ENCODE data around the gene SIGLEC5. TPM values are rescaled to one million over a fixed set of nuclear protein-coding genes. Genes with fewer than 3 reads are reported as not detected.

SIGLEC5 gene
- total and polyA plus RNA-seq, 4 donors: 0.42 to 0.70 TPM; not detected in 2

DNA sequence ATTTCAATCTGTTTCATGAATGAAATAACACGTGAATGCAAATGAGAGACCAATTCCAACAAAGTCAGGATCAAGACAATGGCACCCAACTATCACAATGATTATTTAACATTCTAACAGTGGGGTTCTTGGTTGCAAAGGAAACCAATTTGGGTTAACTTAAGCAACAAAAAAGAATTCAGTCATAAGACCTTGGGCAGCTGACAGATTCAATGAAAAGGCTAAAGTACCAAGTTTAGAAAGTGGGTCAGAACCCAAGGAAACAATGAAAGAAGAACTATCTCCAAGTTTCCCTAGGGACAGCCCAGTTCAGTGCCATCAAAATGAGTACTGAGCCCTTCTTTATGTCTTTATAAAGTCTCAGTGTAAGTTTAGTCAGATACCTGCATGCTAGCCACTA, 33.9 kb upstream of the SIGLEC5 start:
- H3K9me3 ChIP-seq (ENCODE audit: control insufficient read depth in 4 of 4, low read length in 3 of 4): peaks cover 0 to 2% (median 0%) of the 10 kb centered on the region in 4 donors
- no peak overlapping the region for H3K4me3 ChIP-seq (ENCODE audit: low read depth in 1 of 3, low read length in 3 of 3)
- H3K9ac ChIP-seq (ENCODE audit: low read depth in 1 of 2, low read length in 2 of 2): no peak overlapping the region
- DNase-seq (ENCODE audit: low spot score): no peak
- TF ChIP-seq, protein P1, sequence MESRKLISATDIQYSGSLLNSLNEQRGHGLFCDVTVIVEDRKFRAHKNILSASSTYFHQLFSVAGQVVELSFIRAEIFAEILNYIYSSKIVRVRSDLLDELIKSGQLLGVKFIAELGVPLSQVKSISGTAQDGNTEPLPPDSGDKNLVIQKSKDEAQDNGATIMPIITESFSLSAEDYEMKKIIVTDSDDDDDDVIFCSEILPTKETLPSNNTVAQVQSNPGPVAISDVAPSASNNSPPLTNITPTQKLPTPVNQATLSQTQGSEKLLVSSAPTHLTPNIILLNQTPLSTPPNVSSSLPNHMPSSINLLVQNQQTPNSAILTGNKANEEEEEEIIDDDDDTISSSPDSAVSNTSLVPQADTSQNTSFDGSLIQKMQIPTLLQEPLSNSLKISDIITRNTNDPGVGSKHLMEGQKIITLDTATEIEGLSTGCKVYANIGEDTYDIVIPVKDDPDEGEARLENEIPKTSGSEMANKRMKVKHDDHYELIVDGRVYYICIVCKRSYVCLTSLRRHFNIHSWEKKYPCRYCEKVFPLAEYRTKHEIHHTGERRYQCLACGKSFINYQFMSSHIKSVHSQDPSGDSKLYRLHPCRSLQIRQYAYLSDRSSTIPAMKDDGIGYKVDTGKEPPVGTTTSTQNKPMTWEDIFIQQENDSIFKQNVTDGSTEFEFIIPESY (IDR thresholded peaks at IDR 0.05): no peak
- TF ChIP-seq, protein P2, sequence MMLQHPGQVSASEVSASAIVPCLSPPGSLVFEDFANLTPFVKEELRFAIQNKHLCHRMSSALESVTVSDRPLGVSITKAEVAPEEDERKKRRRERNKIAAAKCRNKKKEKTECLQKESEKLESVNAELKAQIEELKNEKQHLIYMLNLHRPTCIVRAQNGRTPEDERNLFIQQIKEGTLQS (IDR thresholded peaks at IDR 0.05): no peak
- TF ChIP-seq RAD21 (IDR thresholded peaks at IDR 0.05) (no peak), HNF4G (IDR thresholded peaks at IDR 0.05) (no peak), EGR1 (IDR thresholded peaks at IDR 0.05; ENCODE audit: low read depth in 2 of 2) (no peak), FOXA2 (IDR thresholded peaks at IDR 0.05) (no peak), FOXA1 (IDR thresholded peaks at IDR 0.05) (no peak), SP1 (IDR thresholded peaks at IDR 0.05) (no peak), RXRA (IDR thresholded peaks at IDR 0.05) (no peak), YY1 (IDR thresholded peaks at IDR 0.05) (no peak), TAF1 (conservative IDR thresholded peaks at IDR 0.05) (no peak), NR2F2 (IDR thresholded peaks at IDR 0.05) (no peak), HNF4A (conservative IDR thresholded peaks at IDR 0.05) (no peak)
- TF ChIP-seq, protein P3, sequence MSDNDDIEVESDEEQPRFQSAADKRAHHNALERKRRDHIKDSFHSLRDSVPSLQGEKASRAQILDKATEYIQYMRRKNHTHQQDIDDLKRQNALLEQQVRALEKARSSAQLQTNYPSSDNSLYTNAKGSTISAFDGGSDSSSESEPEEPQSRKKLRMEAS (IDR thresholded peaks at IDR 0.05): no peak
- TF ChIP-seq, protein P4, sequence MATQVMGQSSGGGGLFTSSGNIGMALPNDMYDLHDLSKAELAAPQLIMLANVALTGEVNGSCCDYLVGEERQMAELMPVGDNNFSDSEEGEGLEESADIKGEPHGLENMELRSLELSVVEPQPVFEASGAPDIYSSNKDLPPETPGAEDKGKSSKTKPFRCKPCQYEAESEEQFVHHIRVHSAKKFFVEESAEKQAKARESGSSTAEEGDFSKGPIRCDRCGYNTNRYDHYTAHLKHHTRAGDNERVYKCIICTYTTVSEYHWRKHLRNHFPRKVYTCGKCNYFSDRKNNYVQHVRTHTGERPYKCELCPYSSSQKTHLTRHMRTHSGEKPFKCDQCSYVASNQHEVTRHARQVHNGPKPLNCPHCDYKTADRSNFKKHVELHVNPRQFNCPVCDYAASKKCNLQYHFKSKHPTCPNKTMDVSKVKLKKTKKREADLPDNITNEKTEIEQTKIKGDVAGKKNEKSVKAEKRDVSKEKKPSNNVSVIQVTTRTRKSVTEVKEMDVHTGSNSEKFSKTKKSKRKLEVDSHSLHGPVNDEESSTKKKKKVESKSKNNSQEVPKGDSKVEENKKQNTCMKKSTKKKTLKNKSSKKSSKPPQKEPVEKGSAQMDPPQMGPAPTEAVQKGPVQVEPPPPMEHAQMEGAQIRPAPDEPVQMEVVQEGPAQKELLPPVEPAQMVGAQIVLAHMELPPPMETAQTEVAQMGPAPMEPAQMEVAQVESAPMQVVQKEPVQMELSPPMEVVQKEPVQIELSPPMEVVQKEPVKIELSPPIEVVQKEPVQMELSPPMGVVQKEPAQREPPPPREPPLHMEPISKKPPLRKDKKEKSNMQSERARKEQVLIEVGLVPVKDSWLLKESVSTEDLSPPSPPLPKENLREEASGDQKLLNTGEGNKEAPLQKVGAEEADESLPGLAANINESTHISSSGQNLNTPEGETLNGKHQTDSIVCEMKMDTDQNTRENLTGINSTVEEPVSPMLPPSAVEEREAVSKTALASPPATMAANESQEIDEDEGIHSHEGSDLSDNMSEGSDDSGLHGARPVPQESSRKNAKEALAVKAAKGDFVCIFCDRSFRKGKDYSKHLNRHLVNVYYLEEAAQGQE (IDR thresholded peaks at IDR 0.05): no peak
- TF ChIP-seq, protein P5, sequence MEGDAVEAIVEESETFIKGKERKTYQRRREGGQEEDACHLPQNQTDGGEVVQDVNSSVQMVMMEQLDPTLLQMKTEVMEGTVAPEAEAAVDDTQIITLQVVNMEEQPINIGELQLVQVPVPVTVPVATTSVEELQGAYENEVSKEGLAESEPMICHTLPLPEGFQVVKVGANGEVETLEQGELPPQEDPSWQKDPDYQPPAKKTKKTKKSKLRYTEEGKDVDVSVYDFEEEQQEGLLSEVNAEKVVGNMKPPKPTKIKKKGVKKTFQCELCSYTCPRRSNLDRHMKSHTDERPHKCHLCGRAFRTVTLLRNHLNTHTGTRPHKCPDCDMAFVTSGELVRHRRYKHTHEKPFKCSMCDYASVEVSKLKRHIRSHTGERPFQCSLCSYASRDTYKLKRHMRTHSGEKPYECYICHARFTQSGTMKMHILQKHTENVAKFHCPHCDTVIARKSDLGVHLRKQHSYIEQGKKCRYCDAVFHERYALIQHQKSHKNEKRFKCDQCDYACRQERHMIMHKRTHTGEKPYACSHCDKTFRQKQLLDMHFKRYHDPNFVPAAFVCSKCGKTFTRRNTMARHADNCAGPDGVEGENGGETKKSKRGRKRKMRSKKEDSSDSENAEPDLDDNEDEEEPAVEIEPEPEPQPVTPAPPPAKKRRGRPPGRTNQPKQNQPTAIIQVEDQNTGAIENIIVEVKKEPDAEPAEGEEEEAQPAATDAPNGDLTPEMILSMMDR (IDR thresholded peaks at IDR 0.05; ENCODE audit: low read depth, low read length, missing input control): no peak
- peaks cover 0 to 2% (median 0%) of the 10 kb centered on the region in 4 donors for H3K27me3 ChIP-seq (ENCODE audit: control insufficient read depth in 4 of 4, insufficient read depth in 4 of 4, low read length in 3 of 4)
- H3K4me1 ChIP-seq (ENCODE audit: control insufficient read depth in 4 of 4, insufficient read depth in 4 of 4, low read length in 3 of 4): no peaks in the 10 kb centered on the region
- H3K36me3 ChIP-seq (ENCODE audit: control insufficient read depth in 4 of 4, insufficient read depth in 3 of 4, low read depth in 1 of 4, low read length in 3 of 4): no peaks in the 10 kb centered on the region
- no peak overlapping the region for H3K27ac ChIP-seq (ENCODE audit: low read depth in 1 of 2, low read length in 2 of 2)
- WGBS: 14% methylated on average over 1 of the region's 1 CpG

DNA sequence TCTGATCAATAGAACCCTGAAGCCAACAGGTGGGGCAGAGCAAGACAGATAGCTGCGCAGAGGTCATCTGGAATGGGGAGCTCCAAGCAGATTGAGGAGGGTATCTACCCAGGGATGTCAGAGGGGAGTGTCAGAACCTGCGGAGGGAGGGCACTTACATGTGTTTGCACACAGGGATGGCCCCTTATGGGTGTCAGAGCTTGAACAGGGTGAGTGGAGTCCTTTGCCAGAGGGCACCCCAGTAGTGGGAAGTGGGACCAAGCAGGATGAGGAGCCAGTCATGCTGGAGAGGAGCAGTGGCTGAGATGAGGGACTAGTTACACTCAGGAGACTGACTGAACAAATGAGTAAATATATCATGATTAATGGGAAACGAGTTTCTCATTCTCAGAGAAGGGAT, 33.4 kb upstream of the SIGLEC5 start:
- no peak overlapping the region for H3K4me3 ChIP-seq (ENCODE audit: low read depth in 1 of 3, low read length in 3 of 3)
- peaks cover 0 to 2% (median 0%) of the 10 kb centered on the region in 4 donors for H3K27me3 ChIP-seq (ENCODE audit: control insufficient read depth in 4 of 4, insufficient read depth in 4 of 4, low read length in 3 of 4)
- H3K9me3 ChIP-seq (ENCODE audit: control insufficient read depth in 4 of 4, low read length in 3 of 4): peaks cover 0 to 2% (median 0%) of the 10 kb centered on the region in 4 donors
- DNase-seq (ENCODE audit: low spot score): no peak
- no peak overlapping the region for H3K9ac ChIP-seq (ENCODE audit: low read depth in 1 of 2, low read length in 2 of 2)
- 47% methylated on average over 3 of the region's 3 CpGs for WGBS
- no peaks in the 10 kb centered on the region for H3K4me1 ChIP-seq (ENCODE audit: control insufficient read depth in 4 of 4, insufficient read depth in 4 of 4, low read length in 3 of 4)
- no peaks in the 10 kb centered on the region for H3K36me3 ChIP-seq (ENCODE audit: control insufficient read depth in 4 of 4, insufficient read depth in 3 of 4, low read depth in 1 of 4, low read length in 3 of 4)
- H3K27ac ChIP-seq (ENCODE audit: low read depth in 1 of 2, low read length in 2 of 2): no peak overlapping the region
- TF ChIP-seq FOXA2 (IDR thresholded peaks at IDR 0.05) (no peak), TAF1 (conservative IDR thresholded peaks at IDR 0.05) (no peak), YY1 (IDR thresholded peaks at IDR 0.05) (no peak), RAD21 (IDR thresholded peaks at IDR 0.05) (no peak), HNF4G (IDR thresholded peaks at IDR 0.05) (no peak), HNF4A (conservative IDR thresholded peaks at IDR 0.05) (no peak), JUND (IDR thresholded peaks at IDR 0.05) (no peak), RXRA (IDR thresholded peaks at IDR 0.05) (no peak), GABPA (IDR thresholded peaks at IDR 0.05 in 1 of 2, conservative IDR thresholded peaks at IDR 0.05 in 1 of 2) (no peak), SP1 (IDR thresholded peaks at IDR 0.05) (no peak), EGR1 (IDR thresholded peaks at IDR 0.05; ENCODE audit: low read depth in 2 of 2) (no peak)
- TF ChIP-seq, protein P2 (IDR thresholded peaks at IDR 0.05): no peak
- TF ChIP-seq, protein P5 (IDR thresholded peaks at IDR 0.05; ENCODE audit: low read depth, low read length, missing input control): no peak
- TF ChIP-seq, protein P1 (IDR thresholded peaks at IDR 0.05): no peak
- TF ChIP-seq, protein P3 (IDR thresholded peaks at IDR 0.05): no peak
